Left ventricle myocardium superior (tissue), 1 donor: Measurements from ENCODE around the gene STT3B. TPM values are rescaled to one million over a fixed set of nuclear protein-coding genes. Genes with fewer than 3 reads are reported as not detected.

ENCODE experiments used
- ATAC-seq: fragments of 200-7000 bp; cut with Tn5 transposase; one replicate; pipeline ENCODE4 v1.9.1; 2020; ENCODE audit warnings: mild to moderate bottlenecking, moderate library complexity
- DNase-seq: peaks from one replicate; pipeline ENCODE4 v3.0.0-alpha.2; 2020
- intact Hi-C: fragments of 100-400 bp; cut with micrococcal nuclease; formaldehyde crosslinking; loops from one replicate; pipeline ENCODE4 v1.11.0; 2022
- total RNA-seq: library from RNA; stranded (reverse); fragmentation: NEBNext Ultra II Directional; extraction: Animal tissue kit (Norgen Biotek cat#: 25700); gene quantifications from one replicate; pipeline ENCODE4 v1.2.1, GENCODE V29; 2021
- donor health status: DM: no; HTN: yes; CAD: no; lungs with severe emphysema.

Gene STT3B
- total RNA-seq, 1 donor from 2014 or later, result 97.7 TPM

DNA sequence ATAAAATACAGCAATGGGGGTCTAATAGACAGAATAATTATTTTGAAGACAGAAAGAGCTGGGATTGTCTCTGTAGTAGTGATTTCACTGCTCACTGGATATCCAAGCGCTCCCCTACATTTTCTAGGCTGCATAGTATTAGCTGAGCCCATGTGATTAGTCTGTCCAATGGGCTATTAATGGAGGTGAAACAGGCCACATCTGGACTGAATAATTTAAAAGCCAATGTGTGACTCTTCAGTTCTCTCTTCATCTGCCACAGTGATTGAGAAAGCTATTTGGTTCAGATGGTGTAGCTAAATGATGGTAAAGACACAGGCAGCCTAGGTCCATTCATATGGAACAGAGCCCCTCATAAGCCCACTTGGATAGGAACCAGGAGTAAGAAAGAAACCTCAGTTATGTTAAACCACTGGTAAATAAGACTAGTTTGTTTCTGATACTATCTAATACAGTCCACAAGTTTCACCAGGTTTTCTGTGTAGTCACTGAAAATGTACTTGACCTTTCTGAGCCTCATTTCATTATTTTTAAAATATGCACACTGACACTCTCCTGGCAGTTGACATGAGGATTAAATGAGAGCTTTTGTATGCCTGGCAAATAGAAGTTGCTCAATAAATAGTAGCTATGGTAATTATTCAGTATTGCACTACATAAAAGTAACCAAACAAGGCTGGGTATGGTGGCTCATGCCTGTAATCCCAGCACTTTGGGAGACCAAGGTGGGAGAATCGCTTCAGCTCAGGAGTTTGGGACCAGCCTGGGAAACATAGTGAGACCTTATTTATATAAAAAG lies 17.0 kb upstream of the STT3B start:
- no peak for ATAC-seq
- DNase-seq, result no peak
- intact Hi-C loops, result no loop called here

DNA sequence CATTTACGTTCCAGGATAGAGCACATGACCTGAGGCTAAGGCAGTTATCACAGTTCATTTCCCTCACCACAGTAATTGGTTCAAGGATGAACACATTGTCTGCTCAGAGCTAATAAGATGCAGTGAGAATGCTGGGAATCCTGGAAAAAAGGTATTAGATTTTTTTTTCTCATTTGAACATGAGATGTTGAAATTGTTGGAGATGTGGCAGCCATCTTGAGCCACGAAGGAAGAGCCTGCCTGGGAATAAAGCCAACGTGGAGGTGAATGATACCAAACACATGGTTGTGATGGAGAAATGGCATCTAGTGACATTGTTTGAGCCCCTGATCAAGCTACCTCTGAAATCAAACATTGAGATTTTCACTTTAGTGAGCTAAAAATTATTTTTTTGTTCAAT lies 16.0 kb upstream of the STT3B start:
- ATAC-seq, result no peak
- no peak for DNase-seq
- intact Hi-C loops, result no loop called here

DNA sequence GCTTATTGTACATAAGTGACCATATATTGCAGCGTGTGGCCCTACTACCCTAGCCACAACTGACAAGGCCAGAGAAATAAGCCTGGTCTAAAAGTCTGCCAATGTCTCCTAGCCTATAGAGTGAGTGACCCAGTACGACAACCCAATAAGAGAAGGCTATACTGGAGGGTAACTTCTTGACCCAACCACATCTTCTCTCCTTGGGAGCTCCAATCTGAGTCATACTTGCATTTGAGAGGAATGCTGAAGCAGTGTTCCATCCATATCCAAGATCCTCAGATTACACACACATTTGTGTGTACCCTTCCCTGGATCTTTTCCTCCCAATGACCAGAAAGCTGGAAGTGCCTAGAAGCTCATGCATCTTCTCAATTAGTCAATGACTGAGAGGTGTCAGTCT lies 11.3 kb upstream of the STT3B start:
- DNase-seq, result no peak
- no peak for ATAC-seq
- intact Hi-C loops, result no loop called here

DNA sequence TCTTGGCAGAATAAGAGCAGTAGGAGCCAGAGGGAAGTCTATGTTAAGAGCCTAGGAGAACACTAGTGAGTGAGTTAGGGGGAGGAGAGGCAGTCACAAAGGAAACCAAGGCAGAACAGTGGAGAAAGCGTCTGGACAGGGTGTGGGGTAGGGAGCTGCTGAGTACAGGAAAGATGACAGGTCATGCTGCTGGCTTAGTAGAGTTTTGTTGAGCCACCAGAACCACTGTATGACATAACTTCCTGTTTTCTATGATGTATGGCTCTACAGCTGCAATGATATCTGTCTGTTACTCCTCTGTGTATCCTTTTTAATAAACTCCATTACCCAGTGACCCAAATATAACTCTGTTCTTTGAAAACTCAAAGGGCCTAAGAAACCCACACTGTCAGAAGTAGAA lies 10.6 kb upstream of the STT3B start:
- intact Hi-C loops, result no loop called here
- DNase-seq (no peak), ATAC-seq (peak; percentile 49)

DNA sequence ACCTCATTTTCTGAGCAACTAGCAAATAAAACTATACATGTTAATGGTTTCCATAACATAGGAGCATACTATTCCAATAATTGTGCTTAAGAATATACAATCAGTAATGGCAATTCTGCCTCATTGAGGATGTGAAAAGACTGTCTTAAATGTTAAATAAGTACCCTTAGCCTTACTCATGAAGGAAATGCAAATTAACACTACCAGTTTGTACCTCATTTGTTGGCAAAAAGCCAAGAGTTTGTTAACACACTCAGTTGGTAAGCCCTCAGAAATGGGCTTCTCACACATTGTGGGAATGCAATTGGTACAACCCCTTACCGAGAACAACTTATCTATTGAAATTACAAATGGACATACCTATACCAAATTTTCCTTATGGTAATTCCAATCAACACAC lies 9.2 kb upstream of the STT3B start:
- intact Hi-C loops, result no loop called here
- no peak for DNase-seq
- ATAC-seq, result no peak

DNA sequence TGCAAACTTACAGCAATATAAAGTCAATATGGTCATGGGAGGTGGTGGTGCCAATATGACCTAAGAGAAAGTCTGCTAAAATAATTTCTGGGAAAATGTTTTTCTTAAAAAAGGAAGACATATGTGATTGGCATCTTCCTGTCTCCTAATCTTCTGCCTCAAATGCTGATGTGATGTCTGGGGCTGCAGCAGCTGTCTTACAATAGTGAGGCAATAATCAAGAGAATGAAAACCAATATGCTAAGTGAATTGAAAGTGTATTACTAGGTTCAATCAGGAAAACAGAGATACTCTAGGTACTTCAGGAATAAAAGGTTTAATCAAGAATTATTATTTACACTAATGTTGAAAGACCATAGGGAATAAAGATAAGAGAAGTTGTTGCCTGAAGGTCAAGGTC lies 7.2 kb upstream of the STT3B start:
- DNase-seq (no peak), ATAC-seq (no peak)
- intact Hi-C loops, result no loop called here

DNA sequence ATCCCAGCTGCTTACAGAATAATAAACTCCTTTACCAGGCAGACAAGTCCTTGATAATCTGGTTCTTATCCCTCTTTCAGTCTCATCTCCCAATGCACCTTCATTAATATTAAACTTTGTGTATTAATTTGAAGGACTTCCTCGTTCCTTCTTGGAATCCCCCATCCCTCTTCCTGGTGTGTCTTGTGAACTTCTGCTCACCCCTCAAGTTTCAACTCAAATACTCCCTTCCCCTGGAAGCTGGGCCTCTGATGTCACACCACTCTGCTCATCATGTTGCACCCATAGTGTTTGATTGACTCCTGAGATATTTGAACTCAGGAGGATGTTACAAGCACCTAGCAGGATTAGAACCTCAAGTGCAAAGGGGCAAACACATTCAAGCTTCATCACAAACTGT lies 3.3 kb upstream of the STT3B start:
- intact Hi-C loops, result no loop called here
- ATAC-seq, result no peak
- no peak for DNase-seq

DNA sequence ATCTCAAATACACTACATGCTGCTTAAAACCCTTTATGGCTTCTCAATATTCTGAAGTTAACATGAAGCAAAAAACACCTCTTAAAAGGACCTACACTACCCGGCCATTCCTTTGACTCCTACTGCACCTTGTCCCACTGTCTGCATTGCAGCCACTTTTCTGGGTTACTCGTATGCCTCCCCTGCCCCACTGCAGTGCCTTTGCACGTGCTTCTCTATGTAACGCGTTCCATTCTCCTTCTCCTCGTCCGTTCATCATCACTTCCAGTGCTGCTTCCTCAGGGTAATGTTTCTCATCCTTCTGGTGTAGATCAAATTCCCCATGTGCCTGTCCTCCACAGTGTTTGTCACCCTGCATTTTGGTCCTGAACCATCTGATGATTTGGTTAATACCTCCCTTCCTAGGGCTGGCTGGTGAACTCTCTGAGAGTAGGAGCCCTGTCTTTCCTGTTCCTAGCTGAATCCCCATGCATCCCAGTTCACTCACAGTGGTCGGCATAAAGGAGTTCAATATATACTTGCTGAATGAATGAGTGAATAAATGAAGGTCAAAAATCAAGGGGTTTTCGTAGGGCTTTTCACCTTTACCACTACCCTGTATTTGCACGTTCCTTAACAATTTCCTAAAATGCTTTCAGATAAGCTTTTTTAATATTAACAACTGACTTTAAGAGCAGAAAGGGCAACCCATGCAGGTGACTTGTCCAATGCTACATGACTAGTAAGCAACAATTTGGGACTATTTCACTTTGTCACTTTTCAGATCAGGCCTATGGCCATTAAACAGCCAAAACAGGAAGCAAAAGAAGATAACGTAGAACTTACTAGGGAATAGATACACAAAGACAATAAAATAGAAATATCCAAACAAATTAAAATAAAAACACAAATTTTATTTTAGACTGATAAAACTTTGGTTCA lies 2.4 kb upstream of the STT3B start:
- DNase-seq, result no peak
- intact Hi-C loops, result no loop called here
- ATAC-seq, result no peak

DNA sequence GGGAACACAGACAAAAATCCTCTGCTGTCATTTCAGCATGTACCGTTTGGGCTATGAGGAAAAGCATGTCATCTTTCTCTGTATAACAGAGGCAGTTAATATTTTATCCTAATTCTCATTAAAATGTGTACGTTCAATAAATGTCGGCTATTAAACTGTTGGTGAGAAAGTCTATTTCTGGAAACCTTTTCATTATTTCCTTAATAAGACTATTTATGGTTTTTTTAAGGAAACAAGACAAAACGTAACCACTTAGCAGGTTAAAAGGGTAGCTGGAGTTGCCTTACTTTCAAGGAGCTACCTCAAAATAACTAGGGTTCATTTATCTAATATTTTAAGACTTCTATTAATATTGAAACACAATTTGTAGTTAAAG lies 1.8 kb upstream of the STT3B start:
- intact Hi-C loops, result no loop called here
- DNase-seq, result no peak
- ATAC-seq, result no peak

DNA sequence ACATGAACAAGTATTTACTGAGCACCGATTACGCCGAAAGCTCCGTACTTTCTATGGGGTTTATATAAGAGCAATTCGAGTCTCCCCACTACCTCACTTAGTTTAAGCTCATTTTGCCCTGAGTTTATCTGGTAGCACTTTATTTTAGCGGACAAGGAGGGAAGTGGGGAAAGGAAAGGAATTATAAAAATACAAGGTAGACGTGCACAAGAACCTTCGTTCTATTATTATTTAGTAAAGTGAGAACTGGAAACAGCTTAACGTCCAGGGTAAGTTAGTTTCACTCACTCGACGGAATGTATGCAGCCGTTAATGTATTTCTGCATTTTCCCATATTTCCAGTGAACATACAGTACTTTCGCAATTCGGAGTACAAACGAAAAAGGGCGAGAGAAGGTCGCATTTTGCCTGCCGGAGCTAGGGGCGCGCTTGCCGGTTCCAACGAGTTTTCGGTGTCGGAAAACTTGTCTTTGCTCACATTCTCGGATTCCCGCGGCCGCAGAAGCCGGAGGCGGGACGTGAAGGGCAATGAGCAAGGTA lies 1.2 kb upstream of the STT3B start:
- ATAC-seq (no peak), DNase-seq (no peak)
- intact Hi-C loops, result no loop called here

DNA sequence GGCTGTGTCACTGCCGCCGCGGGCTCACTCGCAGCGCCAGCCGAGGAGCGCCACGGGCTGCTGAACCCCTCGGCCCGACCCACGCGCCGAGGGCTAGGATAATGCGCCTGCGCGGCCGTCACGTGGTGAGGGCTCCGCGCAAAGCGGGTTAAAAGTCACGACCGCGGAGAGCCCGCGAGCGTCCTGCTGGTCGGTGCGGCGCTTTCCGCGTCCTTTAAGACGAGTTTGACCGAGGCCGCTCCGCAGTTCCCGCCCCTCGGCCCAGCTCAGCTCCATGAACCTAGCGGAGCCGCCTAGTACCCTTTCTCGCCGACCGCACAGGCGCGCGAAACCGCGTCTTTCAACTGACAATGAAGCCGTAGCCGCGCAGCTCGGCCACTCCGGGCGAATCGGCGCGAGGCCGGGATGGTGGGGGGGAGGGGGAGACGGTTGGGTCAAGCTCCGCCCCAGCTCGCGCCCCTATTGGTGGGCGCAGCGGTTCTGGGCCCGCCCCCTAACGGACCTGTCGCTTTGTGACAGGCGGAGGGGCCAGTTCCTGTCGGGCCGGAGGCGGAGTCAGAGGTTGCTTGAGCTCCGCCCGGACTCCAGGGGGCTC lies 636 bp upstream of the STT3B start:
- peak; percentile 96 for ATAC-seq
- DNase-seq, result peak; percentile 100
- intact Hi-C loops, result no loop called here

DNA sequence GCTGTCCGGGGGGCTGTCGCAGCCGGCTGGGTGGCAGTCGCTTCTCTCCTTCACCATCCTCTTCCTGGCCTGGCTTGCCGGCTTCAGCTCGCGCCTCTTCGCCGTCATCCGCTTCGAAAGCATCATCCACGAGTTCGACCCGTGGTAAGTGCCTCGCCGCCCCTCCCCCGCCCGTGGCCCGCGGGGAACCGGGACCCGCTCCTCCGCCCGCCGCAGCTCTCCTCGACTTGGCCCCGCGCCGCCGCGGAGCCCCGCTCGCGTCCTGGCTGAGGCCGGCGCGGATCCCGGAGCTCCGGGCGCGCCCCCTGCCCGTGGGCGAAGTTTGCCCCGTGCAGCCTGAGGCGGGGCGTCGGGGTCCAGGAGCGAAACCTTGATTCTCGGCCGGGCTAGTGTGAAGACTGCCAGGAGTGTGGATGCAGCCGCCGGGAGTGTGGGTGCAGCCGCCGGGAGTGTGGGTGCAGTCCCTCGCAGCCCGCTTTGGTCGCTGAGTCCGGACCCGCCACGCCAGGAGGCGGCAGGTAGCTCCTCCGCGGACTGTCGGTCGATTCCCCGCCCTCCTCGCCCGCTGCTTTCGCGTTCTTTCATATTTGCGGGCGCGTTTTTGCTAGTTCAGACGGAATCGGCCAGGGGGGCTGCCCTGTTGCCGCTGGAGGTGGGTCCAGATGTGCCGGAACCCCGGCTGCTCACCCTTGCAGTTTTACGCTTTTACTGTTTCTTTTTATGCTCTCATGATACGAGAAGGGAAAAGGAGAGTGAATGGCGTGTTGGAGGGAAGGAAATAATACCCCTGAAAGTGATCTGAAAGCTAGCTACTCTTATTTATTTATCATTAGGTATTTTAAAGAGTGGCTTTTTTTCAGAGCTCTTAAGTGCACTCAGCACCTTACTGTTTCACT lies 692 bp downstream of the STT3B start:
- intact Hi-C loops, result no loop called here
- ATAC-seq, result no peak
- peak; percentile 74 for DNase-seq

DNA sequence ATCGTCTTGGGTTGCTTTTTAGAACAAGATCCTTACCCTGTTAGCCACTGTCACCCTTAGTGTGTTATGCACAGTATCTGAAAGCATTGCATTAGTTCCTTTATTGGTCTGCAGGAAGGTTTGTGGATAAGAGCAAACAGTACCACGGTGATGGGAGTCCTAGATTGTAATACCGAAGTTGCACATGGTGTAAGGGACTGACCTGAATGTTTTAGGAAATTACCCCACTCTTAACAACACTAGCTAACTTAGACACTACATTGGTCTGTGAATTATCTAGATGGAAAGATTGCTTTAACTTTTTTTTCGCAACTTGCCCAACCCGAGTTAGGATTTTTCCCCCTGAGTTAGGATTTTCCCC lies 1.3 kb downstream of the STT3B start:
- no peak for DNase-seq
- no peak for ATAC-seq
- intact Hi-C loops, result no loop called here

DNA sequence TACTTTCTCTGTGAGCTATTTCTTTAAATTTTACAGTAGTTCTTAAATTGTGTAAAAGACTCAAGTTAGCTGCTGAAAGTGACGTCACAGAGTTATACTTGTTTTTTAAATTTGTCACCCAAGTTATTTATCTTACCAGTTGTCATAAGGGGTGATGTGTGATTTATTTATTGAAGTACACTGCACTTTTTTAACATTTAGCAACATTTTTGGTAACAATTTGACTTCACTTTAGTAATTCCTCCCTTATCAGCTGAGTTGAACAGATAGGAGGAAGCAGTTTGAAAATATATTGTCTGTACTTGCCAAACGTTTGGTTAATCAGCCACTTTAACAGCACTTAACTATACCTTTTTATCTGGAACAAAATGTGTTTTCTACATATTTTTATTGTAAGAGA lies 3.8 kb downstream of the STT3B start:
- ATAC-seq, result no peak
- intact Hi-C loops, result no loop called here
- DNase-seq, result no peak

DNA sequence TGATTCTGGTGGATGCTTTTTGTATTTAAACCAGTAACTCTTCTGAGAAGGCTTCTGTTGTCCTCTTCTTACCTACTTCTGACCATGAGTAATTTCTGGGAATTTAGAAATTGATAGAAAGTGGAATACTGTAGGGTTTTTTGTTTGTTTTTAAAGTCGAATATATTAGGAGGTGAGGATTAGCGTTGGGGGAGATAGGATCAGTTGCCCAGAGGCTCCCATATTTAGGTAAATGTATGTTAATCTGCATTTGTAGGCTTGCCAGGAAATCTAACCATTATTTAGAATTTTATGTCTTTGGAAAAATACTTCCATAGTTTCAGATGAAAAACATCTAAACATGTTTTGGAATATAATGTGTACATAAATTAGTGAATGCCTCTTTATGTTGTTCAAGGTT lies 6.1 kb downstream of the STT3B start:
- ATAC-seq (no peak), DNase-seq (no peak)
- intact Hi-C loops, result no loop called here

DNA sequence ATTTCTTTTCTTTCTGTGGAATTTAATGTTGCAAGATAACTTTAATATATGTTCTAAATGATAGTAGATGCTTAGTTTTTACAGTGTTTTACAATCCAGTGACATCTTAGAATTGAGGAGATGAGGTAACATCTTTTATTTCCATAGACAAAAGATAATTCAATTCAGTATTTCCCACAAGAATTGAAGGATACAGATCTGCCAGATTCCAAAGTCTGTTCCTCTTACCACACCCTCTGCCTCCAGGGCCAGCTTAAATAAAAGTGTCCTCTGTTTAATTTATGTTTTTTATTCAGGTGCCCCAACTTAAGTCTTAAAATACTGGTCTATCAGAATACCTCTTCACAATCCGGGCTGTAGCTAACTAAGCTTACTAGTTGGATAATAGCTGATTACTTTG lies 6.5 kb downstream of the STT3B start:
- no peak for ATAC-seq
- DNase-seq, result no peak
- intact Hi-C loops, result no loop called here

DNA sequence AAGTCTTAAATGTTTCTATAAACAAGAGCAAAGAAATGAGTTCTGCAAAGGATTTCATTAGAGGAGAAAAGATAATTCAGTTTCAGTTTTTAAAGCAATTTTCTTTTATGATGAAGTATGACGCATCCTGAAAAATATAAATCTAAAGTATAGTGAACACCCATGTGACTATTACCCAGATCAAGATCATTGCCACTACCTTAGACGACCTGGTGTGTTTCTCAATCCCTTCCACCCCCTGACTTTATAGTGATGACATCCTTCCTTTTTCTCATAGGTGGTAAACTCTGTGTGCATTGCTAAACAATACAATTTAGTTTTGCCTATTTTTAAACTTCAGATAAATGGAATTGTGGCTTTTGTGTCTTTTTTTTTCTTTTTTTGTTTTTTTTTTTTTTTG lies 8.4 kb downstream of the STT3B start:
- ATAC-seq (no peak), DNase-seq (no peak)
- intact Hi-C loops, result no loop called here

DNA sequence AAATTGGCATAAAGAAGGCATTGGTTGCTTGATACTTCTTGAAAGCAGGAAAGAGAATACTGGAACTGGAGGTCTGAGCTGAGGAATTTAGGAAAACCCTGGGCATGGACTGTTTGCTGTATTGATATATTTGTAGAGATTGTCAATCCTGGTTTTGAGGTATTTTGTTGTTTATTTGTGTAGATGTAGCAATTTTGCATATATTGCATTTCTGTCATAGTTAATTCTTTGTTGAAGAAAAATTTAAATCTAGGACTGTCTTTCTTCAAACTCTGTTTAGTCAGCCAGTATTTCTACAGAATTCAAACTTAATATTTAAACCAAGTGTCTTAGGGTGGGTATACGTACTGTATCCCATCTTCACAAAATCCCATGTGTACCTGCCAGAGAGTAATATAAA lies 9.5 kb downstream of the STT3B start:
- DNase-seq (no peak), ATAC-seq (no peak)
- intact Hi-C loops, result no loop called here

DNA sequence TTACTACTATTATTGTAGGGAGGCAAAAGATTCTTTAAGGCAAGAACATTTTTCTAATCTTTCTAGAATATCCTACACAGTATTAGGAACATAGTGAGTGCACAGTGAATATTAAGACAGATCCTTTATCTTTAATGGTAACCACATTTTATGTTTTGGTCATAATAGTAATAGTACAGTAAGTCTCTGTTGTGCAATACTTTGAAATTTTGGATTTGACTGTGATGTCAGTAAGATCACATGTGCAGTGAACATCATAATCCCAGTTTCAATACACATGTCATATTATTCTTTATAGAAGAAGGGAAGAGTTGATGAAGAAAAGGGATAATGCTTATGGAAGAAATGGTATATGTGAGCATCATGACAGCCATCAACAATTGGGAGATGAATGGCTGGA lies 10.7 kb downstream of the STT3B start:
- DNase-seq (no peak), ATAC-seq (peak; percentile 30)
- intact Hi-C loops, result no loop called here
